Activated CD8-positive, alpha-beta memory T cell treated with anti-CD3 and anti-CD28 coated beads for 36 hours (primary cell): ENCODE data around the gene RPL31. TPM values are rescaled to one million over a fixed set of nuclear protein-coding genes. Genes with fewer than 3 reads are reported as not detected.
"Not testable (repeated sequence)": the region's sequence is repeated elsewhere in the genome, so short reads cannot be mapped to it uniquely, and the experiment has no call there.

Source experiments
- CTCF ChIA-PET: fragments of 350-600 bp; sonication (Branson Sonifier 250); formaldehyde crosslinking; loops from one replicate; lab custom pipeline; 2021; ENCODE audit warnings: antibody characterized with exemption; lab: Charles Lee
- POLR2A ChIA-PET: fragments of 350-600 bp; sonication (Branson Sonifier 250); formaldehyde crosslinking; loops from one replicate; lab custom pipeline; 2021; ENCODE audit warnings: antibody characterized with exemption; lab: Charles Lee
- total RNA-seq, 2 experiments: library from RNA; stranded (reverse); gene quantifications; one replicate each; pipeline ENCODE4 v1.2.3, GENCODE V29; 2021

RPL31 gene
- total RNA-seq, 2 experiments from 2014 or later: 1,384 to 1,418 TPM

DNA sequence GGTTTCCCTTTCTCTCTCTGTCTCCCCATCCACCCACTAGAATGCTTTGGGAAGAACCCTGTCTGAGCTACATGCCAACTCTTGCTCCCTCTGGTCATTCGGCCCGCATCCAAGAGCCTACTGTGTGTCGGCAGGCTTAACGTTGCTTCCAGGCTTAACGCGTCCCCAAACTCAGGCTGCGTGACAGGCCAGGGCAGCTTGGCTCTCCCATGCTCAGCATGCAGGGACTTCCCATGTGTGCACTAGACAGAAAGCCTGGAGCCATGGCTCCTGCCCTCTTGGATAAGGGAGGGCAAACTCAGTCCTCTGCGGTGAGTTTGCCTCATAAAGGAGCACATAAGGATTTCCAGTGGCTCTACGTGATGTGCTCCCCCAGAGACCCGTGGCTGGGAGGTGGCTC is 43.2 kb downstream of the RPL31 start:
- POLR2A ChIA-PET: no interaction called here
- CTCF ChIA-PET: no interaction called here

DNA sequence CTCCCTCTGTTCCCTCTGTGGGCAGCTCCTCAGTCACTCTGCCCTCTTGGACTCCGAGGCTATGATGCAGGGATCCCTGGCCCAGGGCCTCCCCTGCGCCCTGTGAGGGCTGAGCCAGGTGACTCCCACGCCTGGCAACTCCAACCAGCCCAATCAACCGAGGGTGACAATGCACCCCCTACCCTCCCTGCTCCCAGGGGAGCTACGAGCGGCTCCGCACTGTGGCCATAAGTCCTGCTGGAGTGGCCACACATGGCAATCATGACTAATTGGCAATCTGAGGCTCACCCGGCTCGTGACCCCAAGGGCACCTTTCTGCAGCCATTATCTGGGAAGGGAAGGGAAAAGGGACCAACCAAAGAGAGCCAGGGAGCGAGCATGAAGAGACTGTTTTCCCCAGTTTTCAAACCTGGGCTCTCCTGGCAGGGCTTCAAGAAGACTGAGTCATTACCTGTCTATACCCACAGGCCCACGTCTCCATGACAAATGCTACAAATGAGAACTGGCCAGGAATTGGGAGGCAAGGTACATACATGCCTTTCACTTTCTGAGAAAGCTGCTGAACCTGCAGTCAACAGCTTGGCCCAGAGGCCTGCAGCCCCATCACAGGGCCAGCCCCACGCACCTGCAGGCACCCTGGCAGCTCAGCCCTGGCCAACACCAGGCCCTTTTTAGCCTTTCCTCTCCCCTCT is 45.1 kb downstream of the RPL31 start:
- ChIA-PET CTCF (no interaction called here), POLR2A (interaction anchor here (0.7 kb wide), 1 partner anchor 346 kb away, joined by 3 read pairs; no protein-coding TSS in a partner anchor)

DNA sequence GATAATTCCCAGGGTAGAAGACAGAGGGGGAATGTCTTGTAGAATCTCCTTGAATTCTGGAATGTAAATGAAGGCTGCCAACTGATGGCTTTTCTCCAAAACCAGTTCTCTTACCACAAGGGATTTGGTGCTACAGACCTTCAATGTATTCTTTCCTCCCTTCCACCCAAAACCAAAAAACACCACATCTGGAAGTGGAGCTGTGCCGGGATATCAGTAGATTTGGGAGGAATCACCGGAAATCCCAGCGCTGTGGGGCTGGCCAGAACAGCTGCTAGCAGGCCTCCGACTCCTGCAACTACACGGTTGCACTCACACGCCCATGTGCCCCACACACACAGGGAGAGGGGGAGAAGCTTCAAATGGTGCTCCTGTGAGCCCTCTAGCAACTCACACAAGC is 45.7 kb downstream of the RPL31 start:
- CTCF ChIA-PET: no interaction called here
- POLR2A ChIA-PET: no interaction called here

DNA sequence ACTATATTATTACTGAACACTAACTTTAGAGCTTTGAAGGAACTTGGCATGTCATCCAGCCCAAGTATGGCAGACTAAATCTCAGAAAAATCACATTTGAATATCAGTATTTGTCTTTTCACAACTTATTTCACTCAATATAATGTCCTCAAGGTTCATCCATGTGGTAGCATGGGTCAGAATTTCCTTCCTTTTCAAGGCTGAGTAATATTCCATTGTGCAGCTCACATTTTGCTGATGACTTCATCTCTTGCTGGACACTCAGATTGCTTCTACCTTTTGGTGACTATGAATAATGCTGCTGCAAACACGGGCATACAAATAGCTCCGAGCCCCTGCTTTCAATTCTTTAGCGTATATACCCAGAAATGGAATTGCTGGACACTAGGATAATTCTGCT is 46.7 kb downstream of the RPL31 start:
- ChIA-PET POLR2A (no interaction called here), CTCF (no interaction called here)

DNA sequence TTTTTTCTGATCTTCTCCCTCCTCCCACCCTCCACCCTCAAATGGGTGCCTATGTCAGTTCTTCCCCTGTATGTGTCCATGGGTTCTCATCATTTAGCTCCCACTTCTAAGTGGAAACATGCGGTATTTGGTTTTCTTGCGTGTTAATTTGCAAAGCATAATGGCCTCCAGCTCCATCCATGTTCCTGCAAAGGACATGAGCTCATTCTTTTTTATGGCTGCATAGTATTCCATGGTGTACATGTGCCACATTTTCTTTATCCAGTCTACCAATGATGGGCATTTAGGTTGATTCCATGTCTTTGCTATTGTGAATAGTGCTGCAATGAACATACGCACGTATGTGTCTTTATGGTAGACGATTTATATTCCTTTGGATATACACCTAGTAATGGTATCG is 48.8 kb downstream of the RPL31 start:
- POLR2A ChIA-PET: not testable (repeated sequence)
- CTCF ChIA-PET: interaction anchor here (1.1 kb wide), 1 partner anchor 10 kb away, joined by 3 read pairs; no protein-coding TSS in a partner anchor

DNA sequence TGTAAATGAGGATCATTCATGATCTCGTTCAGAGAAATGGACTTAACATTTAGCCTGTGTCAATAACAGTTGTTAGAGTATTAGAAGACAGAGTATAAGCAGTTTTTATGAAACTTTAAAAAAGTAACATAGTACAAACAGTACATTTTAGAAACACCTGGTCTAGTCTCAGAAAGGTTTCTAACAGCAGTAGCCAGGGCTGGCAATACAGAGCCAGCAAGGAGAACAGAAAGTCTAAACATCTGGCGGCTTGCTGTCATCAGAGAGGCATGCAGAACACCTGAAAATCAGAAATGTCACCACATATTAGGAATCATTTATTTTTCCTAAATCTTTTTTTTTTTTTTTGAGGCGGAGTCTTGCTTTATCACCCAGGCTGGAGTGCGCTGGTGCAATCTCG is 50.1 kb downstream of the RPL31 start:
- ChIA-PET POLR2A (no interaction called here), CTCF (no interaction called here)

DNA sequence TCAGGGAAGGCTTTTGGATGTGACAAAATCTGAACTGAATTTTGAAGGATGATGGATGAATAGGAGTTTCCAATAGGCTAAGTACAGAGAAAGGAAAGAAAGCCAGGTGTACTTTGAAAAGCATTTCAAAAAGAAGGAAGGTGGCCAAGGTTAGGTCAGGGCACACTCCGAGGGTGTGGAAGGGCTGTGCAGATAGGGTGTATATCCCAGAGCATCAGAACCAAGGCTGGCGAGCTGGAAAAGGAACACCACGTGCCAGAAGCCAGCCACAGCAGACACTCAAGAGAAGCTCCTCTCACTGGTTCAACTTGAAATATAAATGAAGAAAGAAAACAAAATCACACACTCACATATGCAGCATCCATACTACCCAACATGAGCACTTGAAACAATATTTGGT is 51.0 kb downstream of the RPL31 start:
- POLR2A ChIA-PET: no interaction called here
- CTCF ChIA-PET: no interaction called here

Other genes starting within 250 kb of the RPL31 start
- 1 to 10 TPM; 2.6 to 3.3 TPM for gene NPAS2, start 182.2 kb upstream of the RPL31 start, total RNA-seq
- 1 to 10 TPM in 1 of 2 experiments, under 1 TPM in 1; 0.73 to 1.1 TPM for gene TBC1D8, start 149.1 kb downstream of the RPL31 start, total RNA-seq